NCI-H82 (cell line): ENCODE measurements around the gene KIRREL3.

ENCODE experiments used
- DNase-seq: peaks from one replicate; lab custom pipeline; 2025; lab: John Stamatoyannopoulos, UW

The KIRREL3 gene

DNA sequence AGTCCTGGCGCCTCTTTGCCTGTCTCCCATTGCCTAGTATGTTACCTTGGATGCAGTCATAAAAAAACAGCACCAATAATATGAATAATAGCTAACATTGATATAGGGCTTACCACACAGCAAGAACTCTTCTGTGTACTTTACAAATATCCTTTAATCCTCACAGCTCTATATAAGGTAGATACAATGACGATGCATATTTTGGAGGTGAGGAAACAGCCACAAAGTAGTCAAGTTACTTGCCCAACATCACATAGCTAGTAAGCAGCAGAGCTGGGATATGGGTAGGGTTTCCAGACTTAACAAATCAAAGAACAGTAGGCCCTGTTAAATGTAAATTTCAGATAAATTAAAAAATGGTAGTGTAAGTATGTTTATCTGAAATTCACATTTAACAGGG, 516.3 kb downstream of the KIRREL3 start:
- DNase-seq = no peak

DNA sequence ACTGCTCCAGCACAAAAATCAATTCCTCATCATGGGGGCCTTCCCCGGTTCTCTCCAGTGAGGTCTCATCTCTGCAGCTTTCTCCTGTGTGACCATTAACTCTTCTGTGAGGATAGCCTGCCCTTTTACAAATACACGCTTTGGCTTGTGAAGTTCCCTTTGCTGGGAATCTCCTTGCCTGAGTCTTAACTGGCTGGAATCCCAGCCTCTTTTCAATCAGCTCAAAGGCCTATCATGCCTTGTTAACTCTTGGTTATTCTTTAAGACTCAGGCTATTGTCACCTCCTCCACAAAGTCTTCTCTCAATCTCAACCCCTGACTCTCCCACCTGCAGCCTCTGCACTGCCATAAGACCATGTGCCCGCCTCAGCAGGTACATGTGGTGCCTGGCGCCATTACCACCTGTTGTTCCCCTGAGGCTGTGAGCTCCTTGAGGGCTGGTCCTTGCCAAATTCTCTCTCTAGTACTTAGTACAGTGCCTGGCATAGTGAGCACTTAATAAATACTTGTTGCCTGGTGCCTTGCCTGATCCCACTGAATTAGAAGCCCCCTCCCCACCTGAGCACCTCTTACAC, 516.9 kb downstream of the KIRREL3 start:
- DNase-seq = no peak

DNA sequence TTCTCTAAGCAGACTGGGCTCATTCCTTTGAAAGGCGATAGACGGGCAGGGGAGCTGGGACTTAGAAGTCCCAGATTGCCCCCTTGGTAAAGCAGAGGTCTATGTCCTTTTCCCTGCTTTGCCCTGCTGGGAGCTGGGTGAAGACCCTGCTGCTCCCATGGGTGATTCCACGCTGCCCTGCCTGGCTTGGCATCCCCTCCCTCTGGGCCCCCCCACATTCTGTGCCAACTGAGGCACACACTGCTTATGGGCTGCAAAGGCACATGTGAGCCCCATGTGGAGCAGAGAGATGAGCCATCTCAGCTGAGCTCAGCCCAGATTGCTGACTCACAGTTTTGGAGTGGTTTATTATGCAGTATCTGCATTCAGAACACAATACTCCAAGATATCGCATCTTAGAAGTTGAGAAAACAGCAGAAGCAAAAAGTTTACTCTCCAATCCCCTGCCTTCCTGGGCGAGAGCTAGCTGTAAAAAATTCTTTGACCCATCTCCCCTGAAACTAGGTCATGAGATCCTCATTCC, 517.9 kb downstream of the KIRREL3 start:
- DNase-seq = no peak

DNA sequence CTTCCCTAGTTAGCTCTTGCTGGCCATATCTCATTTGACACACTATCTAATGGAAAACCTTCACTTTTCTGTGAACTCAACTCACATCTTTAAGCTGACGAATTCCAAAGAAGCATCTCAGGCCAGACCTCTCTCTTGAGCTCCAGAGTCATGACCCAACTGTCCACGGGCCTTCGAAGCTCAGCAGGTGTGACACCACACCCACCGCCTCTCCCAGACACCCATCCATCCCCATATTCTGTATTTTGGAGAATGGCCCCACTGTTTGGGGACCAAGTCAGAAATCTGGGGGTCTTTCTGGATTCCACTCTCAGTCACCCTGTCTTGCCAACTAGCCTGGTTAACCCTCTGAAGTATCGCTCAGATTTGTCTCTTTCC, 519.3 kb downstream of the KIRREL3 start:
- no peak for DNase-seq

DNA sequence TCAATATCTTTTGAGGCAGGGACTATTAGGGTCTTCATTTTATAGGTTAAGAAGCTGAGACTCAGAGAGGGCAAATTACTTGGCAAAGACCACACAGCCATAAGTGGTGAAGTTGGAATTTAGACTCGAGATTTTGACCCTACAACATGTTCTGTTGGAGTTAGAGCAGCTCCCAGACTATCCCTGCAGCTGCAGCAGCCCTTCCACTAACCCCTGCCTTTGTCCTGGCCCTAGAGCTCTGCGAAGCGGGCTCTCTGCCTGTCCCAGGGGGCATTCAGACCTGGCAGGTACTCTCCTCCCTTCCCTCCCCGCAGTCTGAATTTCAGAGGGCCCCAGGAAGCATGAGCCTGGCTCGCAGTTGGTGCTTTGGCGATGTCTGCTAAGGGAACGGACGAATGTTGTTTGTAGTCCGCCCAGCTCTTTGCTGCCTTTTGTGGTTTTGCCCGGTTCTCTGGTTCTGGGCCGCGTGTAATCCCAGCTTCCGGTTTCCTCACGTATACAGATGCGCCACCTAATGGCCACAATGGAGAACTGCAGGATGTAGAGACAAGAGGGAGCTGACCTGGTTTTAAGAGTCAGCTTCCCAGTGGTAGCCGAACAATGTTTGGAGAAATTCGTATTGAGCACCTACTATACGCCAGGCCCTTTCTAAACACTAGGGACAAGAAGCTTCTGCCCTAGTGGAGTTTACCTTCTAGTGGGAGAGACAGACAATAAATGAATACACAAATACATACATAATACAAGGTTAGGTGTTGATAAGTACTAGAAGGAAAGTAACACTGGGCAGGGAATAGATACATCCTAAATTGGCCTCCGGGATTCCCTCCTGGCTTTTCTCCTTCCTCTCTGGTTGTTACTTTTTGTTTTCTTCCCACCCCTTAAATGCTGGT, 519.9 kb downstream of the KIRREL3 start:
- peak; percentile 89 for DNase-seq

DNA sequence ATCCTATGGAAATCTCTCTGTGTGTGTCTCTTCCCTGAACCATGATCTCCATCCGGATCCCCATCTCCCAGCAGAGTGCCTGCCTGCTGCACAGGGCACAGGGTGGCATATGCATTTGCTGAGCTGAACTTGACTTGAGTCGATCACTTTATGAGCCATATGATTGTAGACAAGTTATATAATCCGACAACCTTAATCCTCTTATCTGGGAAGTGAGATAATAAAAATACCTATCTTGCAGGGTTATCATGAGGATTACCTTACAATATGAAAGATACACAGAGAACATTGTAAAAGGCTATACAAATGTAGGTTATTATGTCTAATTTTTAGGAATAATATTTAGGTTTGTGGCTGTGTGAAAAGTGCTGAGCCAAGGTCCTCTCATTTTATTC, 520.6 kb downstream of the KIRREL3 start:
- DNase-seq = peak; percentile 45

DNA sequence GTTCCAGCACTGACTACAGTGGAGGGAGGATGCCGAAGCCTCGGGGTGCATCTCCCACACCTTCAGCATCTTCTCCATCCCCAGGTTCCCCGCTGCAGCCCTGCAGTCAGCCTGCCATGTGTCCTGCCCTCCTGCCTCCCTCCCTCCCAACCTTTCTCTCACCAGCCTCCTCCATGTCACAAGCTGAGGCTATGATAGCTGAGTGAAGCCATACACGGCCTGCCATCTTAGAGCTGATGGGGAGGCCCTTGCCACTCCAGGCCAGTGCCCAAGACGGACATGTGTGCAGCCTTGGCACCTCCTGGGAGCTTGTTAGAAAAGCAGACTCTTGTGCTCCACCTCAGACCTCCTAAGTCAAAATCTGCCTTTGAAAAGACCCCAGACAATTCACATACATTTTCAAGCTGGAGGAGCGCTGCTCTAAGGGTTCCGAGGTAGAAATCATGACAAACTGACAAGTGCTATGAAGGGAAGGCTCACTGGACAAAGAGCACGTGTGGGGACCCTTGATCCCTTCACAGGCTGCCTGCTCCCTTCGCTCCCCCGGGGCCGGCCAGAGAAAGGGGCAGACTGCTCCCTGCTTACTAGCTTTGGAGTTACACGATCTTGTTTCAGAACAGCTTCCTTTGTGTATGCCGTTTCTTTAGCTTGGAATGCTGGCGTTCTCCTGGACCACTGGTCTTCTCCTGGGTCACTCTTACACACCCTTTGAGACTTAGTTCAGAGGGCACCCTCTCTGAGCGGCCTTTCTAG, 521.2 kb downstream of the KIRREL3 start:
- DNase-seq = peak; percentile 26

DNA sequence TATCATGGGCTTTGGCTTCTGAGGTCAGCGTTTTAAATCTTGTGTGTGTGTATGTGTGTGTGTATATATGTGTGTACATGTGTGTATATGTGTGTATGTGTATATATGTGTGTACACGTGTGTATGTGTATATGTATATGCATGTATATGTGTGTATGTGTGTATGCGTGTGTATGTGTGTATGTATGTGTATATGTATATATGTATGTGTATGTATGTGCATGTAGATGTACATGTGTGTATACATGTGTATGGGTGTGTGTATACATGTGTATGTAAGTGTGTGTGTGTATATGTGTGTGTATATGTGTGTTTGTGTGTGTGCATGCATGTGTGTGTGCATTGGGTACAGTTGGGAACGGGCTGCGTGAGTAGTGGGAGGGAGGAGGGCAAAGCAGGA, 522.1 kb downstream of the KIRREL3 start:
- DNase-seq = no peak

DNA sequence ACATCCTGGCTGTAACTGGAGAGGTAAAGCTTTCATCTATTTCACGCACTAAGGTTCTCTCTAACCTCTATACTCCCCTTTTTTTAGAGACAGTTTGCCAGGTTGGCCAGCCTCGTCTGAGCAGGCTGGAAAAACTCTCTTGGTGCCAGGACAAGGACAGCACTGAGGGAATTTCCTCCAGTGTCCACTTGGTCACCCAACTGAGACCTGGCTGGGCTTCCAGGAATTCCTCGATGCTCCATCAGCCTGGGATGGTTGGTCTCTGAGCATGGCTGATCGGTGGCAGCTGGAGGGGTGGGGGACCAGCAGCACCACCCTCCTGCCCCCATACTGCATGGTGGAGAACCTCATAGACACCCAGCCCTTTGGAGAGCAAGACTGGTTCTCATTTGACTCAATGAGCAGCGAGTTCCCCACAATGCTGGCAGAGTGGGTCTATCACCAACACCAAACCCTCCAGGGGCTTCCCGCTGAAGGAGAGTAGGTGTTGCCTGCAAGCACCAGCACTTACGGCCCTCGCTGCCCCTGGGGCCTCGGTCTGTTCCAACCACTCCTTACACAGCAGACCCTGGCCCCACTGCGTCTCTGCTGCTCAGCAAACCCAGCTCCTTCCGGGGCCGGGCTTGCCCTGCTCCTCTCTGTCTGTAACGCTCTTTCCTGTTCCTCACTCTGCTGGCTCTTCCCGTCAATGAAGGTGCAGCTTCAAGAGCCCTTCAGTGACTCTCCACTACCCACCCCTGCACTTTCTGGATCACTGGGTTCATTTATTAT, 522.9 kb downstream of the KIRREL3 start:
- DNase-seq = no peak

DNA sequence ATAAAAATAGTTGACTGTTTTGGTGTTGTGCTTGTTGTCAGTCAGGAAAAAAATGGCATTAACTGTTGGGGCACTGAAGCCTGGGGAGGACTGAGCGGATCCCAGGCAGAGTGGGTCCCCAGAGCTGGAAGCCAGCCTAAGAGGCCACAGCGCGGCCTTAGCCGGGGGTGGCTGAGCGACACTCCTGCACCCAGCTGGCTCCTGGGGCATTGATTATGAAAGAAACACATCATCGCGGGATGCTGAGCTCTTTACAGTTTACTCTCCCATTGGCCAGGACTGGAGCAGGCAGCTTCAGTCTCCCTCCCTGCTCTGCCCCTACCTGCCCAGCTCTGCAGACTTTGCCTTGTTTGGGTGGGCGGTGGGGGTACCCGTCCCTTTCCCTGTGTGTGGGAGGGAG, 523.6 kb downstream of the KIRREL3 start:
- peak; percentile 52 for DNase-seq

DNA sequence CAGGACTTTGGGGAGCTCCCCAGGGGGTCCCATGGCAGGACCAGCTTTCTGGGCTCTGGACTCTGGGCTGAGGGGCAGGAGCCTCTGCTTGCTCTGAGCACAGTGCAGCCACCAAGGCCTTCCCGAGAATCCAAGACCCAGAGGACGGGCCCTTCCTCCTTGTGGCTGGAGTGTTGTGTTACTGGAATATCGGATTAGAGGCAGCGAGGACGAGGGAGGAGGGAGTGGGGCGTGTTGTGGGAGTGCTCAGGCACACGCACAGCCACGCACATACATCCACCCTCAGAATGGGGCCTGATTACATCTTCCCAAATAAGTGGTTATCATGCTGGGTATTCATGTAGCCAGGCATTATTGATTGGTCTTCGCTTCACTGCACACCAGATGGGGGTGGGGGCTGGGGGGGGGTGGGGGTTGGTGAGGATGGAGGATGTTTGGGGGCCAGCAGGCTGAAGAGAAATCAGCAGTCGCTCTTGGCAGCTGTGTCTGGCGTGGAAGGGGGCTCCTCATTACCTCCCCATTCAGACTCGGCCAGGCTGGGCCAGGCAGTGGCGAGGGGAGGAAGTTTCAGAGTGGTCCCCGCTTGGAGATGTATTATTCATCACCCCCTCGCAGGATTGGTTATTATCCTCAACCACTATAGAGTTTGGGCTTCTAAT, 524.2 kb downstream of the KIRREL3 start:
- DNase-seq = peak; percentile 90

DNA sequence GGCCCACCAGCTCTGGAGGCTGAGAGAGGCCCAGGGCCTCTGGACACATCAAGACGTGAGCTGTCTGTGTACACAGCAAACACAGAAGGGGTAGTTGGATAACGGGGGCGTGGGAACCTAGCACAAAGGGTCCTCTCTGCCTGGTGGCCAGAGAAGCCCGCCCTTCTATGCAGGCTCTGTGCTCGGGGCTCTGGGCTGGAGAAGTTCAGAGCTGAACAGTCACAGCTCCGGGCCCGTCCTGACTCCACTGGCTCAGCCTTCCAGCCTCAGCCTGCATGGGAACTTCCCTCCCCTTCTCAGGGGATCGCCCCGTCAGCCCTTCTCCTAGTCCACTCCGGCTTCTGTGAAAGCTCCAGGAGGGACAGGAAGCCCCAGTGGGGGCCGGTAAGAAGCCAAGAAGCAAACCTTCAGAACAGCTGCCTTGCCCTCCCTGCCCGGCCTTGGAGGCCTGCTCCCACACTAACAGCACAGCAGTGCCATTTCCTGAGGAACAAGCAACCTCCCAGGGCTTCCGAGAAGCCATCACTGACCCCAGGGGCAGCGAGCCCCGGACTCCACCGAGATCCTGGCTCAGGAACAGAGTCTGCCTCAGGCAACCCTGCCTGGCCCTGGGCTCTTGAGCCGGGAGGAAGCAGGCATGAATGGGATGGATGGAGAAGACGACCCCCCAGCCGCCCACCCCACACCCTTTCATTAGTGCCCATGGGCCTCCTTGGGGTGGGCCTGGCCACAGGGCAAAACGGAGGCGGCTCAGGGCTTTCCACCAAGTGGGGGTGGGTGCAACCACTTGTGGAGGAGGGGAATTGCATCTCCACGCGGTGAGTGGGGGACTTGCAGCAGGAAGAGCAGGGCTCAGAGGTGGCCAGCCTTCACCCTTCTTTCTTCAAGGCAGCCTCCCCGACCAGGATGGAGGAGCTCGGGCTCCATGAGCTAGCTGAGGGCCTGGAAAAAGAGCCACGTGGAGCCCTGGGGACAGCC, 525.3 kb downstream of the KIRREL3 start:
- no peak for DNase-seq

DNA sequence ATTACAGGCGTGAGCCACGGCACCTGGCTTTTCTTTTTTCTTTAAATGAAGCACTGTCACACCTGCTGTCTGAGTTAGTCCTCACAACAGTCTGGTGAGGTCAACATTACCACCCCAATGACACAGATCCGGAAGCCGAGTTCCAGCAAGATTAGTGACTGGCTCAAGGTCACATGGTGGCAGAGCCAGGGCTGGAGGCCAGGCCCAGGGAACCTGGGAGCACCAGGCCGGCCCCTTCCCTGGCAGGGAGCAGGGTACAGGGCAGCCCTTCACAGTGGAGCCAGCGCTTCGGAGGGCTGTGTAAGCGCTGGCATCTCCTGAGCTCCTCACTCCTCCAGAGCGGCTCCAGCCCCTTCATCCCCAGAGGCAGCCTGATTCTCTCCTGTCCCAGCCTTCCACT, 526.4 kb downstream of the KIRREL3 start:
- no peak for DNase-seq

DNA sequence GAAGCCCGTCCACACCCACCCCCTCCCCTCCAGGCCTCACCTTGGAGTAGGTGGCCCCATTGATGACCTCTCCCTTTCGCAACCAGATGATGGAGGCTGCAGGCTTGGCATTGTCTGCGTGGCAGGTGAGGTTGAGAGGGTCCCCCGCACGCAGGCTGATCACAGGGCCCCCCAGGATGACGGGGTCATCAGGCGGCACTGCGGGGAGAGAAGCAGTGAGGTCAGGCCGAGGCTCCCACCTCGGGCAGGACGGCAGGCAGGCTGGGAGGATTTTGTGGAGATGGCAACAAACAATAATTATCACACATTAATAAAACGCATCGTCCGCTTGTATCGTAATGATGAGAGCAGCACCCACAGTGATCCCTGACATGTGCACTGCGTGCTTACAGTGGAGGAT, 527.3 kb downstream of the KIRREL3 start:
- no peak for DNase-seq

DNA sequence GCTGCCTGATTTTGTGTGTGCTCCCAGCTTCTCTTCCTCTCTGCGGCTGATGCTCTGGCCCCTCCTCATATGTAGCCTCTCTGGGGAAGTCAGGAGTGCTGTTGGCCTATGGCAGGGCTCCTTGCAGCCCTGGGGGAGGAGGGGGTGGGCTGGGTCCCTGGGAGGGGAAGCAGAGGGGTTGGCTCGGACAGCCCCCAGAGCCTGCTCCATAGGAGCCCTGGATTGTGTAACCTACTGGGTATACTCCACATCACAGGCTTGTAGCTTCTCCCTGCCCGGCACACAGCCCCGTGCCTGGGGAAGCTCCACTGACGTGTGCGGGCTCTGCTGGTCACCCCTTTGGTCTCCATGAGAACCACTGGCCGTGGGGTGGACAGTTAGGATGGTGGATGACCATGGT, 531.3 kb downstream of the KIRREL3 start:
- no peak for DNase-seq

DNA sequence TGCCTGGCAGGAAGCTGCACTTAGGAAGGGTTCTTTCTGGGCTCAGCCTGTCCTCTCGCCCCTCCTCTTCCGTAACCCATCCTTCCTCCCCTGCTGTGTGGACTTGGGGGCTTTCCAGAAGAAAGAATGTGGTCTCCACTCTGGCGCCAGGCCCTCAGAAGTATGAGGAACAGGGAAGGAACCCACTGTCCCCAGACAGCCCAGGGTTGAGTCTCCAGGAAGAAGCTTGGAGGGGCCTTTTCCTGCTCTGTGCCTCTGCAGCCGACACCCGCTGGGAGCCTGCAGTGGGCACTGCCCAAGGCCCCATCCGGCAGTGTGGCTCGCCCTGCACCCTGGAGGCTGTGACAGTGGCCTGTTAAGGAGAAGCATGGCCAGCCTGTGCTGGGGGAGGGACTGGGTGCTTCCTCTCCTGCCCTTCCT, 532.5 kb downstream of the KIRREL3 start:
- no peak for DNase-seq

DNA sequence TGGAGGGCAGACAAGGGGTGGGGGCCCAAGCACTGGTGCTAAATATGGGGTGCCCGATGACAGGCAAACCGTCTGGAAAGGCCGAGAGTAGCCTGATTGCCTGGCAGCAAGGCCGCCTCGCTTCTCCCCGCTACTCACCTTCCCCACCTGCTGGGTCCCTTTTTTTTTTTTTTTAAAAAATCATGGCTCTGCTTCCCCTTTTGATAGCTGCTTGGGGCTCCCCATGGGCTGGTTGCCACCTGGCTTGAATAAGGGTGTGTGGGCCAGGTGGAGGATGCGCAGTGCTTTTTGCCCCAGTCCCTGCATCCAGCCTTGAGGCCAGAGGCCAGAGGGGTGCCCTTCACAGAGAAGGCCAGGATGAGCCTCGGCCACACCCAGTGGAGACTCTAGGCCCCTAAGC, 533.1 kb downstream of the KIRREL3 start:
- no peak for DNase-seq

DNA sequence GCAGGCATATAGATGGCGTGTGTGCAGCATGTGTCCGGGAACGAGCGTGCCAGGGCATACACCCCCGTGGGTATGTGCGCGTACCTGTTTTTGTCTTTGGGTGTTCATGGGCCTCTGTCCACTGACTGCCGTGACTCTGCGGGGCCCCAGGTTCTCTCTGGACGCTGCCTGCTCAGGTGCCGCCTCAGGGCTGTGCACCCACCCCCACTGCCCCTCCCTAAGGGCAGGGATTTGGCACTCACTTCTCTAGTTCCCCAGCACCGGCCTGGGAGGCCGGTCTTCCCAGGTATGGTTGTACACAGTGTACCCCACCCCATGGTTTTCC, 533.6 kb downstream of the KIRREL3 start:
- DNase-seq = no peak

DNA sequence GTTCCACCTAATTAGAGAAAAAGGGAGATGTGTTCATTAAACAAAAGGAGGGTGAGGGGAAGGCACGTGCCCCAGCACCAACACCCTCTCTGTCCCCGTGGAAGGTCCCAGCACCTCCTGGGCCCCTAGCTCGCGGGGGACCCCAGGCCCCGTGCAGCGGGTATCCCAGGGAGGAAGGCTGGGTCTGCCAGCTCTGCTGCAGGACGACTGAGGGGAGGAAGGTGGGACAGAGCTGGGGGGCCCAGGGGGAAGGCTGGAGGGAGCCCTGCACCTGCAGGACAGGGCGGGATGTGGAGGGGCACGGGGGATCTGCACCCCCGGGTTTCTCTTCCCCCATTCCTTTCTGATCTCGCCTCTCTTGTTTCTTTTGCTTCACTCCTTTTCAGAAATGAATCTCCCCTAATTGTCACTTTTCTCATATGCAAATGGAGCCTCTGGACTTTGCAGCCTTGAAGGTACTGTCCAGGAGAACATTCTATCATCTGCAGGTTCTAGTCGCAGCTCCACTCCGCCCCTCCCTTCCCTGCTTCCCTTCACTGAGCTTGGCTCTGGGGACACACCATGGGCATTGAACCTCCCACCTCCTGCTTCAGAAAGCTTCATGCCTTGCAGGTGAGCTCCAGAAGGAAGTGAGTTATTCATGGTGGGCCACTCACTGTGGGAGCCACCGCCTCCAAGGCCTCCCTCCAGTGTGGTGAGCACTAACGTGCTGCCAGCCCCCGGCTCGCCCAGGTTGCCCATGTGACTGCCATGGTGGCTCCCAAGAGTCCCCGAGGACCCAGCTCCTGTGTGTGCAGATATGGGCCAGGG, 534.1 kb downstream of the KIRREL3 start:
- DNase-seq = no peak
